ENCODE data around the gene DDX49.
"Not testable (repeated sequence)": the region's sequence is repeated elsewhere in the genome, so short reads cannot be mapped to it uniquely, and the experiment has no call there.

Gene DDX49

DNA sequence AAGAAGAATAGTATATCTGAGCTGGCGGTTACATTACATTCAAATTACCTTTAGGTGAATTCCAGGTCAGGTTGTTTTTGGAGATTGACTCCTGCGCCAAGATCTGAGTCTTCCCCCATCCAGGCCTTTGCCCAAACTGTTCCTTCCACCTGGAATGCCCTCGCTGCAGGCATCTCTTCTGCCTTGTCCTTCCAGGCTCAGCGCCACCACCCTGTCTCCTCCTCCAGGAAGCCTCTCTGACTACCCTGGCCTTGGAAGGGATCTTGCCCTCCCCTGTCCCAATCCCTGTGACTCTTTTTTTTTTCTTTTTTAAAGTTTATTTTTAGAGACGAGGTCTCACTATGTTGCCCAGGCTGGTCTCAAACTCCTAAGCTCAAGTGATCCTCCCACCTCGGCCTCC lies 23.2 kb downstream of the DDX49 start:
- DNase-seq (ENCODE audit: low read depth): no peak

DNA sequence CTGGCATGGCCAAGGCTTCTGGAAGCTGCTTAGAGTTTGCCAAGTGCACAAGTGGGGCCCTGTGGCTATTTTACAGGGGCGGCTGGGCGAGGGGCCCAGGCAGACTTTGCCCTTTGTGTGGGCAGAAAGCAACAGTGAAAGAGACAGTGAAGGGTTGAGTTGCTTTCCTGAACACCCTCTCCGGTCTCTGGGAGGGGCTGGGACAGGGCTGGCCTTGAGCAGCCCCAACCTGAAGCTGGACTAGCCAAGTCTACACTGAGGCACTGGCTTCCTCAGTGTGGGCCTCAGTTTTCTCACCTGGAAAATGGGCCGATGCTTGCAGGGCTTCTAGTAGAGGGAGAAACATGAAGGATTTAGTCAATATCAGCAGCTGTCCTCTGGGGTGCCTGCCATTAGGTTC lies 23.9 kb downstream of the DDX49 start:
- no peak for DNase-seq (ENCODE audit: low read depth)

DNA sequence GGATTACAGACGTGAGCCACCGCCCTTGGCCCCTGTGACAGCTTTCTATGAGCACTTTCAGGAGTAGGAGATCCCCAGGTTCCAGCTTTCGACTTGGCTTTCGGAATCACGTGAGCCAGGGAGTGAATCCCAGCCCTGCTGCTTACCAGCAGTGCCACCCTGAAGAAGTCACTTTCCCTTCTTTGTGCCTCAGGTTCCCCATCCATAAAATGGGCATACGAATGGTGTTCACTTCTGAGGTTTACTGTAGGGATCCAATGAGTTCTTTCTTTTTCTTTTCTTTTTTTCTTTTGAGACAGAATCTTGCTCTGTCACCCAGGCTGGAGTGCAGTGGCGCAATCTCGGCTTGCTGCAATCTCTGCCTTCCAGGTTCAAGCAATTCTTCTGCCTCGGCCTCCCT lies 25.8 kb downstream of the DDX49 start:
- no peak for DNase-seq (ENCODE audit: low read depth)

DNA sequence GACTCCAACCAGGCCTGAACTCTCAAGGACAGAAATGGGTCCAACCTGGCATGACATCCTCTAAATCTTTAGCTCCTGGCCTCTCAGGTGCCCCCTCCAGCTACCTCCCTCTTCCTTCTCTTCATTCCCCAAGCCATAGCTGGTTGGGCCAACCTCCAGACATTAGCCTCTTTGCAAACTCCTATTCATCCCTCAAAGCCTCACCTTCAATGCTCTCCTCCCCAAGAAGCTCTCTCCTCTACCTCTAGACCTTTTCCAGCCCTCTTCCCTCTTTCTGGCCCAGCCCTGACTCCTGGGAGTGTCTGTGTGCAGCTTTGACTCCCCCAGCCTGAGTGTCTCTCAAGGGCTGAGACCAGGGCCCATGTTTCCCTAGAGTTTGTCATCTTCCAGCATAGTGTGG lies 26.8 kb downstream of the DDX49 start:
- DNase-seq (ENCODE audit: low read depth): no peak

DNA sequence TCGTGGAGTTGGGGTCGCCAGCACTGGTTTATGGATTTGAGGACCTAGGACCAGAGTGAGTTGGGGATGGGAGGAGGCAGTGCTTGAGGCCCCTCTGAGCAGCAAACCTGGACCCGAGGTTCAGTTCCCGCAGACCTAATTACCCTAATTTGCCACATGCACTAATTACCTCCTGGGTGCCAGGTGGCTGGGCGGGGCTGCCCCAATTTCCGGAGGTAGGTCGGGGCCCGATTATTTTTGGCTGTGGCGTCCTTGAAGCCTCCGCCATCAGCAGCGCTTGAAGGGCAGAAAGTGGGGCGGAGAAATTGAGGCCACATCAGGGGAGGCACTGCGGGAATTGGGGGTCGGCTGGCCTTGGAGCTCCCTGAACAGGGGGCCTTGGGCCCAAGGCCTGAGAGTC lies 27.4 kb downstream of the DDX49 start:
- DNase-seq (ENCODE audit: low read depth): no peak

DNA sequence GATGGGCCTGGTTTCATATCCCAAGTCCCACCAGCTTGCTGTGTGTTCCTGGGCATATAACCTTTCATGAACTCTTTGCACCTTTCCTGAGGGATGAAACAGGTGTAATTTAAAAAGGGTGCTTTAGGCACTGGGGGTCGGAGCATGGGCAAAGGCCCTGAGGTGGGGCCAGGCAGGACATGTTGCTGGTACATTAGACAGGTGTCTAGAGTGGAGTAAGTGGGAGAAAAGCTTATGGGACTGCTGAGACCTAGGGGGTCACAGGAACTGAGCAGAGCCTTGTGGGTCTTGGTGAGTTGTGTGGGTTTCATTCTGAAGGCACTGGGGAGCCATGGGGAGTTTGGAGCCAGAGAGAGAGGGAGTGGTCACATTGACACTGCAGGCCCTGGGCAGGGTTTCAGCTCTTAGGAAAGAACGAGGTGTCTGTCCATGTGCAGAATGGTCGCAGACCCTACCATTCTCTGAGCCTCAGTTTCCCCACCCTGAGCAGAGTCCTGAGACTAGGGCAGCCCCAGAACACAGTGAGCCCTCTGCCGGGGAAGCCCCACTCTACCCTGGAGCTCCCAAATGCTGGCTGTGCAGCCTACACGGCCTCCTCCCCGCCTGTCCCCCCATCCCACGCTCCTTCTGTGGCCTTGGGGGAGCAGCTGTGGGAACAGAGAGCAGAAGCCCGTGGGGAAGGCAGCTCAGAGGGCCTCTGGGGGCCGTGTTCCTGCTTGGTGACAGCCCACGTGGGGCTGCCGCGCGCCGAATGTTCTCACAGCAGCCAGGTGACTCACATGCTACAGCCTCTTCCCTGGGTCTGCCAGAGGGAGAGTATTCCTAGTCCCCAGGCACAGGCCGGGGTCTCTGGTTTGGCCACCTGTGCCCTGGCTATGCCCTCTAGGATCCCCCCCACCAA lies 28.8 kb downstream of the DDX49 start:
- DNase-seq (ENCODE audit: low read depth): no peak

DNA sequence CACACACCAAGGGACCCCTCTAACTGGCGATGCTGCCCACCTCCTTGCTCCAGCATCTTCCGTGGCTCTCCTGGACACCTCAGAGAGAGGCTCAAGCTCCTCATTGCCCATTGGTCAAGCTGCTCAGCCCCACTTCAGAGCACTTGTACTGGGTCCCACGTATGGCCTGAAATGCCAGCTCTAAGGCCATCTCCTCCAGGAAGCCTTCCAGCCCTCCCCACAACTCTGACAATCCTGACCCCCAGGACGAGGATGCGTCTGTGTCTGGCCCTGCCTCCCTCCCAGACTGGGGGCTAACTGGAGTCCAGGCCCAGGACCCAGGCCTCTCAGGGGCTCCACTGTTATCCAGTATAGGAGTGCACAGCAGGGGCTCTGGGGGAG lies 29.5 kb downstream of the DDX49 start:
- DNase-seq (ENCODE audit: low read depth): no peak

DNA sequence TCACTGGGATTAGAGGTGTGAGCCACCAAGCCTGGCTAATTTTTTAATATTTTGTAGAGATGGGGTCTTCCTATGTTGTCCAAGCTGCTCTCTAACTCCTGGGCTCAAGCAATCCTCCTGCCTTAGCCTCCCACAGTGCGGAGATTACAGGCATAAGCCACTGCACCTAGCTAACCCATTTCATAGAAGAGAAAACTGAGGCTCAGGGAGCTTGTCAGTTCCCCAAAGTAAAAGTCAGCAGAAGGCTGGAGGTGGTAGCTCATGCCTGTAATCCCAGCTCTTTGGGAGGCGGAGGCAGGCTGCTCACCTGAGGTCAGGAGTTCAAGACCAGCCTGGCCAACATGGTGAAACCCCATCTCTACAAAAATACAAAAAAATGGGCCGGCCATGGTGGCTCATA lies 30.3 kb downstream of the DDX49 start:
- no peak for DNase-seq (ENCODE audit: low read depth)

DNA sequence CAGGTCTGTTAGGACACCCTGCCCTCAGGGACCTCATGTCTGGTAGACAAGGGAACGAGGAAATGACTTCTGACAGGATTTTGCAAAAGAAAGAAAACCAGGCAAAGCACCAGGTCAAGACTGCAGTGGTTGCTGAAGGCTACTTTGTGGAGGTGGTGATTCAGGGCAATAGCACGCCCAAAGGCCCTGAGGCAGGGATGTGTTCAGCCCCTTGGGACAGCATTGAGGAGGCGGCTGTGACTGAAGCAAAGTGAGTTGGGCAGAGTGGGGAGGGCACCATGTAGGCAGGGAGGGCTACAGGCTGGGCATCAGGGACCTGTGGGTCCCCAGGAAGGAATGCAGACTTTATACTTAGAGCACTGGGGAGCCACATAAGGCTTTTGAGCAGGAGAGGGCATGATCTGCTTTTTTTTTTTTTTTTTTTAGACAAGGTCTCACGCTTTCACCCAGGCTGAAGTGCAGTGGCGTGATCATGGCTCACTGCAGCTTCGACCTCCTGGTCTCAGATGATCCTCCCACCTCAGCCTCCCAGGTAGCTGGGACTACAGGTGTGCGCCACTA lies 32.3 kb downstream of the DDX49 start:
- no peak for DNase-seq (ENCODE audit: low read depth)

DNA sequence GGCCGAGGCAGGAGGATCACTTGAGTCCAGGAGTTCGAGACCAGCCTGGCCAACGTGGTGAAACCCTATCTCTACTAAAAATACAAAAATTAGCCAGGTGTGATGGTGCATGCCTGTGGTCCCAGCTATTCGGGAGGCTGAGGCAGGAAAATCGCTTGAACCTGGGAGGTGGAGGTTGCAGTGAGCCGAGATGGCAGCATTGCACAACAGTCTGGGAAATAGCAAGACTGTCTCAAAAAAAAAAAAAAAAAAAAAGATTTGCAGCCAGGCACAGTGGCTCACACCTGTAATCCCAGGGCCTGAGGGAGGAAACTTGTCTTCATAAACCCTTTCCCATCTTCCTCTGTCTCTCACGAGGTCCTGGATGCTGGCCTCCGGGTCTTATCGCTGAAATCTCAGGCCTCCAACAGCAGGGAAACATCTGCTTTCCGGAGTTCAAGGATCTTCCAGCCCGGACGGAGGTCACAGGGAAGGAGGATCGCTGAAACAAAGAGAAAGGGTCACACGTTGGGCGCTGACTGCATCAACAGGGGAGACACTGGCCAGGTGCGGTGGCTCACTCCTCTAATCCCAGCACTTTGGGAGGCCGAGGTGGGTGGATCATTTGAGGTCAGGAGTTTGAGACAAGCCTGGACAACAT lies 33.0 kb downstream of the DDX49 start:
- not testable (repeated sequence) for DNase-seq (ENCODE audit: low read depth)

DNA sequence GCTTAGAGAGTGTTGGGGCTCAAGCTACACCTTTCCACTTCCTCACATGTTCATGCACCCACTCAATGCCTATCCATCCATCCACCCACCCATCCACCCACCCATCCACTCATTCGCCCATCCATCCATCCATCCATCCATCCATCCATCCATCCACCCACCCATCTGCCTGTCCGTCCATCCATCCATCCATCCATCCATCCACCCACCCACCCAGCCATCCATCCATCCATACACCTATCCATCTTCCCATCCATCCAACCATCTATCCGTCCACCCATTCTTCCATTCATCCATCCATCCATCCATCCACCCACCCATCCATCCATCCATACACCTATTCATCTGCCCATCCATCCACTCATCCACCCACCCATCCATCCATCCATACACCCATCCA lies 34.6 kb downstream of the DDX49 start:
- DNase-seq (ENCODE audit: low read depth): no peak

DNA sequence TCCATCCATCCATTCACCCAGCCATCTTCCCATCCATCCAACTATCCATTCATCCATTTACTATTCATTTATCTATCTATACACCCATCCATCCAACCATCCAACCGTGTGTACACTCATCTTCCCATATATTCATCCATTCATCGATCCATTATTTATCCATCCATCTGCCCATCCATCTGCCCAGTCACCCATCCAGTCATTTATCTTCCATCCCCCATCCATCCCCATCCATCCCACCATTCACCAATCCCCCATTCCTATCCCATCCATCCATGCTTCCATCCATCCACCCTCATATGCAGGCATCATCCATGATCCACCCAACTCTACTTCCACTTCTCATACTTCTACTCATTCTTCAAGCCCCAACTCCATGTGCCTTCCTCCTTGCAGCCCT lies 35.5 kb downstream of the DDX49 start:
- no peak for DNase-seq (ENCODE audit: low read depth)

DNA sequence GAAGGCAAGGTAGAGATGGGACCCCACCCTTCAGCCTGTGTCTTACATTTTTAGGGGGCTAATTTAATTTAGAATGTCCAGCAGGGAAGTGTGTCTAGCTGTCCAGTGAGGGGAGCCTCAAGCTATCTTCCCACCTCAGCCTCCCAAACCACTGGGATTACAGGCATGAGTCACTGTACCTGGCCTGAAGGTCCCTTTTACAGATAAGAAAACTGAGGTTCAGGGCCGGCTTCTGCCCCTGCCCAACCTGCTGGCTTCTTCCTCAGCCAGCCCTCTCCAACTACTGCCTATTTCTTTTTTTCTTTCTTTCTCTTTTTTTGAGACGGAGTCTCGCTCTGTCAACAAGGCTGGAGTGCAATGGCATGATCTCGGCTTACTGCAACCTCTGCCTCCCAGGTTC lies 40.9 kb downstream of the DDX49 start:
- DNase-seq (ENCODE audit: low read depth): no peak

DNA sequence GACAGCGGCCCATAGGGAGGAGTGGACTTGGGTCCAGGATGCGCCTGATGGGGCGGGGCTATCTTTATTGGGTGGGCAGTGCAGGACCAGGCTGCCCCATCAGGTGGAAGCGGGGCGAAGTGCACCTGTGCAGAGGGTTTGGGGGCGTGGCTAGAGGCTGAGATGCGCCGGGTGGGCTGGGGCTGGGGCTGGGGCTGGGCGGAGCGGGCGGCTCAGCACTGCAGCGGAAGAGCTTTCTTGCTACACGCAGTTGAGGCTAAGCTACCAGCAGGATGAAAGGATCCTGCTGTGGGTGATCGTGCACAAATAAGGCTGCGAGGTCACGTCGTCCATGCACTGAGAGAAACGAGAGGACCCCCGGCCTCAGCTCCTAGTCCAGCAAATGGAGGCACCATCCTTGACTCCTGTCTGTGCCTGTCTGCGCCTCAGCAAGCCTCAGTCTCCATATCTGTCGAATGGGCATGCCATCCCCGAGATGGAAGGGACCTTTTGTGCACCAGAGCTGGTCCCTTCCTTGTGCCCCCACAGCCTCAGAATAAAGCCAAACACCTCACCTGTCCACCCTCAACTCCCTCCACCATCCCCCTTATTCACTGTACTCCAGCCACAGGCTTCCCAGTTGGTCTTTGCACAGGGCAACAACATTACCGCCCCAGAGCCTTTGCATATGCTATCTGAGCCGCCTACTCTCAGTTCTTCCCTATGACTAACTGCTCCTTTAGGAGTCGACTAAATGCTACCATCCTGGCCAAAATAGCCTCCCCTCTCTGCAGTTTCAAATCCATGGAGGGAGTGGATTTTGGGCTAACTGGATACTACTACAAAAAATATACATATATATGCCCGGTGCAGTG lies 42.5 kb downstream of the DDX49 start:
- DNase-seq (ENCODE audit: low read depth): no peak

DNA sequence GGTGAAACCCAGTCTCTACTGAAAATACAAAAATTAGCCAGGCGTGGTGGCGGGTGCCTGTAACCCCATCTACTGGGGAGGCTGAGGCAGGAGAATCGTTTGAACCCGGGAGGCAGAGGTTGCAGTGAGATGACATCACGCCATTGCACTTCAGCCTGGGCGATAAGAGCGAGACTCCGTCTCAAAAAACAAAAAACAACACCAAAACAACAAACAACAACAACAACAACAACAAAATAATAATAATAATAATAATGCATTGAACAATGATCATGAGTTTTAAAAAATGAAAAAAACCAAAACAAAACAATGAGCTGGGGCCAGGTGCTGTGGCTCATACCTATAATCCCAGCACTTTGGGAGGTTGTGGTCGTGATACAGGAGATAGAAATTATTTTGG lies 44.6 kb downstream of the DDX49 start:
- no peak for DNase-seq (ENCODE audit: low read depth)

DNA sequence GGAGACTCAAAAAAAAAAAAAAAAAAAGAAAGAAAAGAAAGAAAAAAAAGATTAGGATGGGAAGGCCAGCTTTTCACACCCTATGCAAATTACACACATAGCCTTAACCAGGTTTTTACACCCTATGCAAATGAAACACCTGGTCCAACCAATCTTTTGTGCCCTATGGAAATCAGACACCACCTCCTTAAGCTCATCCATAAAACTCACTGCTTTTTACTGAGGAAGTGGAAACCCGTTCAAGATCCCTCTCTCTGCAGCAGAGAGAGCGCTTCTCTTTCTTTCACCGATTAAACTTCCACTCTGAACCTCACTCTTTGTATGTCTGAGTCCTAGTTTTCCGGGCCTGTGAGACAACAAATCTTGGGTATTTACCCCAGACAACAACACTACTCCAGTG lies 46.8 kb downstream of the DDX49 start:
- no peak for DNase-seq (ENCODE audit: low read depth)

DNA sequence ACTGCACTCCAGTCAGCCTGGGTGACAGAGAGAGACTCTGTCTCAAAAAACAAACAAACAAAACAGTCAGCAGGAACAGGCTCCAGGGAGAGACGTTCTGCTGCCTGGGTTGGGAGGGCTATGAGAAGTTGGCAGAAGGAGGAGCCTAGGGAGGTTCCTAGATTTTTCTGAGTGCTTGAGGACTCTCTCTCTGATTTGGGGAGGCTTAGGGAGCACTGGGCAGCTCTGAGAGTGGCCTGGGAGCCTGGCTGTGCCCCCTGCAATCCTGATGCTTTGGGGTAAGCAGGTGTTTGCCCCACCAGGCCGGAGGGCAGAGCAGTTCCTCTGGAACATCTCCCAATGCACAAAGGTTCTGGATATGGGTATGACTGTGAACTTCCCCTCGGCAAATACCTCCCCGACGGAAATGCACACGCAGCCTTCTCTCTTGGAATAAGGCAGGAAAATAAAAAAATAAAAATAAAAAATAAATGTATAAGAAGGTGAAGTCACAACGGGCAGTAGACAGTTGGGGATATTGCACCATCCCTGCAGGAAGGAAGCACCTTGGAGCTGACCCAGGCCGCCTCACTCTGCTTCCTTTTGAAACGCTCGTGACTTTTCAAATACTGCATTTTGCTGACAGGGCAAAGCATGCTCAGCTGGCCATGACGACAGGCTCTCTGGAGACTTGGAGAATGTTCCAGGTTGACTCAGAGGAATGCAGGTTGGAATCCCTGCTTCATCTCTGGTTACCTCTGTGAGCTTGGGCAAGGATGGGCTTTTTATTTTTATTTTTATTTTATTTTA lies 48.0 kb downstream of the DDX49 start:
- DNase-seq (ENCODE audit: low read depth): peak; percentile 29

DNA sequence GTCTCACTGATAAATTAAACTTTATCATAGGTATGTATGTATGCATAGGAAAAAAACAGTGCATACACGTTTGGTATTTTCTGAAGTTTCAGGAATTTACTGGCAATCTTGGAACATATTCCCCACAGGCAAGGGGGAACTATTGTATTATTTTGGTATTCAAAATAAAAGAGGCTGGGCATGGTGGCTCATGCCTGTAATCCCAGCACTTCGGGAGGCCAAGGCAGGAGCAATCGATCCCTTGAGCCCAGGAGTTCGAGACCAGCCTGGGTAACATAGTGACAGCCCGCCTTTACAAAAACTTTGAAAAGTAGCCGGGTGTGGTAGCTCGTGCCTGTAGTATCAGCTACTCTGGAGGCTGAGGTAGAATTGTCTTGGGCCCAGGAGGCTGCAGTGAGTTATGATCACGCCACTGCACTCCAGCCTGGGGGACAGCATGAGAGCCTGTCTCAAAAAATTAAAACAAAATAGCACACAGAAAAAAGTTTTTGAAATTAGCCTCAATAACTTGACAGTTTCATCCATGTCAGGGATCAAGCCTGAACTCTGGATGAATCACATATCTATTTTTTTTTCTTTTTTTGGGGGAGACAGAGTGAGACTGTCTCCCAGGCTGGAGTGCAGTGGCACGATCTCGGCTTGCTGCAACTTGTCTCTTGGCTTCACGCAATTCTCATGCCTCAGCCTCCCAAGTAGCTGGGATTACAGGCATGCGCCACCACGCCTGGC lies 50.6 kb downstream of the DDX49 start:
- DNase-seq (ENCODE audit: low read depth): no peak

DNA sequence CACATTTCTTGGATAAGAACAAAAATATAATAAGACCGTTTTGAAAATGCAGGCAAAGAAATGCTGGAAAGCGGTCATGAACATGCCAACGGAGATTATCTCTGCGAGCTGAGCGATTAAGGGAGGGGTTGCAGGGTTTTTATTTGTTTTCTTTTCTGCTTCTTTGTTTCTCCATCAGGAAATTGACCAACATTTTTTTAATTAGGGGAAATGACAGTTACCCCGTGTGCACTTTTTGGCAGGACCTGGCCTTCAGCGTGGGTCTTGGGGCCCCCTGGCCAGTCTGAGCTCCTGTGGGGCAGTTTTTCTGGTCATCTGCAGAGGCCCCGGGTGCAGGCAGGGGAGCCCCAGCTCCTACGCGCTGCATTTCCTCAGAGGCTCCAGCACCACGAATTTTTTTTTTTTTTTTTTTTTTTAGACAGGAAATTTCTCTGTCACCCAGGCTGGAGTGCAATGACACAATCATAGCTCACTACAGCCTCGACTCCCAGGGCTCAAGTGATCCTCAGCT lies 52.8 kb downstream of the DDX49 start:
- peak; percentile 62 for DNase-seq (ENCODE audit: low read depth)

DNA sequence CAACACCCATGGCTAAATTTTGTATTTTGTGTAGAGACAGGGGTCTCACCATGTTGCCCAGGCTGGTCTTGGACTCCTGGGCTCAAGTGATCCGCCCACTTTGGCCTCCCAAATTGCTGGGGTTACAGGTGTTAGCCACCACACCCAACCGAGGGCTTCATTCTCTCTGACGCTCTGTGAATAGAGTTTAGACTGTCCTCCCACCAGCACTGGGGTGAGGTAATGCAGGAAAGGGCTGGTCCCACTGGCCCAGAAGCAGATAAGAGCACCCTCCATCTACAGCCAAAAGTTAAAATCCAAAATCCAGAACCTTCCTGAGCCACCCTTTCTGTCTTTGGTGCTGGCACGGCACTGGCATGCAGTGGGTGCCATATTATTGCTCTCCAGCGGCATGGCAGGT lies 53.3 kb downstream of the DDX49 start:
- no peak for DNase-seq (ENCODE audit: low read depth)

DNA sequence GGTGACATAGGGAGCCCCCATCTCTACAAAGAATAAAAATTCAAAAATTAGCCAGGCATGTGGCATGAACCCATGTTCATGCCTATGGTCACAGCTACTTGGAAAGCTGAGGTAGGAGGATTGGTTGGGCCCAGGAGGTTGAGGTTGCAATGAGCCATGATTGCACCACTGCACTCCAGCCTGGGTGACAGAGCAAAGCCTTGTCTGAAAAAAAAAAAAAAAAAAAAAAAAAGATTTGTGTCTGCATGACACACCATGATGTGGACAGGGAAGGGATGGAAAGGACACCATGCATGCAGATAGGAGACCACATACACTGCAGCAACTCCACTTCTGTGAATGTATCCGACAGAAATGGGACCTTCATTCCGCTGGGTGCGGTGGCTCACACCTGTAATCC lies 55.5 kb downstream of the DDX49 start:
- peak; percentile 23 for DNase-seq (ENCODE audit: low read depth)

All from amniotic epithelial cell (primary cell).